ENCODE results near the gene C5AR1. TPM values are rescaled to one million over a fixed set of nuclear protein-coding genes. Genes with fewer than 3 reads are reported as not detected.
"Not testable (repeated sequence)": the region's sequence is repeated elsewhere in the genome, so short reads cannot be mapped to it uniquely, and the experiment has no call there.

Gene C5AR1
- total RNA-seq, 1 donor from 2014 or later: not detected

DNA sequence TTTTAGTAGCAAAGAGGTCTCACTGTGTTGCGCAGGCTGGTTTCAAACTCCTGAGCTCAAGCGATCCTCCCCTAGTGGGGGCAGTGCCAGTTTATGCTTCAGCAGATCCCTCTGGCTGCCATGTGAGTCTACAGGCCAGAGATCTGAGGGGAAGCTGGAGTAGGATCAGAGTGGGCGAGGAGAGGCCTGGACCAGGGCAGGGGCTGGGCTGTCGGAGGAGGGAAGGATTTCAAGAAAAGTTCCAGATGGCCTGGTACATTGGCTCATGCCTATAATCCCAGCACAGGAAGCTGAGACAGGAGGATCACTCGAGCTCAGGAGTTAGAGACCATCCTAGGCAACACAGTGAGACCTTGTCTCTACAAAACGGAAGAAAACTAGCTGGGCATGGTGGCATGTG lies 49.3 kb downstream of the C5AR1 start:
- TF ChIP-seq, protein P1, sequence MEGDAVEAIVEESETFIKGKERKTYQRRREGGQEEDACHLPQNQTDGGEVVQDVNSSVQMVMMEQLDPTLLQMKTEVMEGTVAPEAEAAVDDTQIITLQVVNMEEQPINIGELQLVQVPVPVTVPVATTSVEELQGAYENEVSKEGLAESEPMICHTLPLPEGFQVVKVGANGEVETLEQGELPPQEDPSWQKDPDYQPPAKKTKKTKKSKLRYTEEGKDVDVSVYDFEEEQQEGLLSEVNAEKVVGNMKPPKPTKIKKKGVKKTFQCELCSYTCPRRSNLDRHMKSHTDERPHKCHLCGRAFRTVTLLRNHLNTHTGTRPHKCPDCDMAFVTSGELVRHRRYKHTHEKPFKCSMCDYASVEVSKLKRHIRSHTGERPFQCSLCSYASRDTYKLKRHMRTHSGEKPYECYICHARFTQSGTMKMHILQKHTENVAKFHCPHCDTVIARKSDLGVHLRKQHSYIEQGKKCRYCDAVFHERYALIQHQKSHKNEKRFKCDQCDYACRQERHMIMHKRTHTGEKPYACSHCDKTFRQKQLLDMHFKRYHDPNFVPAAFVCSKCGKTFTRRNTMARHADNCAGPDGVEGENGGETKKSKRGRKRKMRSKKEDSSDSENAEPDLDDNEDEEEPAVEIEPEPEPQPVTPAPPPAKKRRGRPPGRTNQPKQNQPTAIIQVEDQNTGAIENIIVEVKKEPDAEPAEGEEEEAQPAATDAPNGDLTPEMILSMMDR (IDR thresholded peaks at IDR 0.05; ENCODE audit: insufficient read depth, low read length, poor library complexity, severe bottlenecking): no peak
- DNase-seq (ENCODE audit: low read depth): no peak
- H3K36me3 ChIP-seq (ENCODE audit: control insufficient read depth, insufficient read depth, low read length): peaks cover 9% of the 10 kb centered on the region
- no peak overlapping the region for H3K4me3 ChIP-seq (ENCODE audit: low read depth, low read length)
- no peaks in the 10 kb centered on the region for H3K27me3 ChIP-seq (ENCODE audit: control insufficient read depth, insufficient read depth, low read length)

DNA sequence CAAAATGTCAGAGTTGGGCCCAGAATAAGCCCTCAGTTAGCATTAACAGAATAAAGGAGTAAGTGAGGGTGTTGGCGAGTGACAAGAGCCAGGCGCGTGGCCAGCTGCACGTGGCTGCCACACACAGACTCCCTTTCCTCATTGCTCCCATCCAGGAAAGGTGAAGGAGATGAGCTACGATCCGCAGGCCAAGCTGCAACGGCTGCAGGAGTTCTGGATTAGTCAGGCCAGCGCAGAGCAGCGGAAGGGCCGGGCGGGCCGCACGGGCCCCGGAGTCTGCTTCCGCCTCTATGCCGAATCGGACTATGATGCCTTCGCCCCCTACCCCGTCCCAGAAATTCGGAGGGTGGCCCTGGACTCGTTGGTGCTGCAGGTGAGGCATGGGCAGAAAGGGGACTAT lies 52.7 kb downstream of the C5AR1 start:
- Histone ChIP-seq H3K4me3 (ENCODE audit: low read depth, low read length) (no peak overlapping the region), H3K27me3 (ENCODE audit: control insufficient read depth, insufficient read depth, low read length) (no peaks in the 10 kb centered on the region), H3K36me3 (ENCODE audit: control insufficient read depth, insufficient read depth, low read length) (peaks cover 9% of the 10 kb centered on the region)
- TF ChIP-seq, protein P1 (IDR thresholded peaks at IDR 0.05; ENCODE audit: insufficient read depth, low read length, poor library complexity, severe bottlenecking): no peak
- DNase-seq (ENCODE audit: low read depth): no peak

DNA sequence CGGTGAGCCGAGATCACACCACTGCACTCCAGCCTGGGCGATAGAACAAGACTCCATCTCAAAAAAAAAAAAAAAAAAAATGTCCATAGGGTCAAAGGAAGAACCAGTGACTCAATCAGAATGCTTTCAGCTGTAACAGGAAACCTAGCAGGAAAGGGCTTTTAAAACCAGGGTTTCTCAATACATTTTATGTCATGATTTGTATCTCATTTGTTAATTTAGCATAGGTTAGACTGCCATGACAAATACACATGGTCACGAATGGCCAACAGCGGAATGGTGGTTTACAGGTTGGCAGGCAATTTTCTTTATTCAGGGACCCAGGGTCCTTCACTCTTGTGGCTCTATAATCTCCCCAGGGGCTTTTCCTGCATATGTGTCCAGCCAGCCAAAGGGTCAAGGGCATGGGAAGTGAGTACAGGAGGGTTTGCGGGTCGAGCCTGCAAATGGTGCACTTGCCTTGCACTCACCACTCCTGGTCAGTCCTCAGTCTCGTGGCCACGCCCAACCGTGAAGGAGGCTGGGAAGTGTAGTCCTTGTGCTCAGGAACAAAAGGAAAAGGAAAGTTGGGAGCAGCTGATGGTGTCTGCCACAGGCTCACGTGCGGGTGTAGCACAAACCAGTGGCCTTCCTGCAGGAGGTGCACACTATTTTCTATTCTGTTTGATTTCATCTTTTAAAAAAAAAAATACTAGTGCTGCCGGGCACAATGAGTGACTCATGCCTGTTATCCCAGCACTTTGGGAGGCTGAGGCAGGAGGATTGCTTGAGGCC lies 54.3 kb downstream of the C5AR1 start:
- Histone ChIP-seq H3K36me3 (ENCODE audit: control insufficient read depth, insufficient read depth, low read length) (peaks cover 6% of the 10 kb centered on the region), H3K27me3 (ENCODE audit: control insufficient read depth, insufficient read depth, low read length) (no peaks in the 10 kb centered on the region), H3K4me3 (ENCODE audit: low read depth, low read length) (no peak overlapping the region)
- DNase-seq (ENCODE audit: low read depth): no peak
- TF ChIP-seq, protein P1 (IDR thresholded peaks at IDR 0.05; ENCODE audit: insufficient read depth, low read length, poor library complexity, severe bottlenecking): no peak

DNA sequence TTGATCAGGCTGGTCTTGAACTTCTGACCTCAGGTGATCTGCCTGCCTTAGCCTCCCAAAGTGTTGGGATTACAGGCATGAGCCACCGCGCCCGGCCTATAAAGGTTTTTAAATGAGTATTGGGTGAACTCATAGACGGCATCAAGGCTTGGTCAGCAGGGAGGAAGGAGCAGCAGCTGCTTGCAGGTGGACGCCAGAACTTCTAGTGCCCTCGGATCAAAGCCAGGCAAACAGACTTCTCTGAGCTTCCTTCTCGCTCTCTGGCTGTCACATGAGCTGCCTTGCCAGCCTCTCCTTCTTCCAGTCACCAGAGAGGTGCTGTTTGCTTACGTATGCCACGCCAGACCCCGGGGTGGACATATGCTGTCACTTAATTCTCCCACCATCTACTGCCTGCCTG lies 55.8 kb downstream of the C5AR1 start:
- H3K27me3 ChIP-seq (ENCODE audit: control insufficient read depth, insufficient read depth, low read length); H3K4me3 ChIP-seq (ENCODE audit: low read depth, low read length); DNase-seq (ENCODE audit: low read depth); H3K36me3 ChIP-seq (ENCODE audit: control insufficient read depth, insufficient read depth, low read length): not testable (repeated sequence)

DNA sequence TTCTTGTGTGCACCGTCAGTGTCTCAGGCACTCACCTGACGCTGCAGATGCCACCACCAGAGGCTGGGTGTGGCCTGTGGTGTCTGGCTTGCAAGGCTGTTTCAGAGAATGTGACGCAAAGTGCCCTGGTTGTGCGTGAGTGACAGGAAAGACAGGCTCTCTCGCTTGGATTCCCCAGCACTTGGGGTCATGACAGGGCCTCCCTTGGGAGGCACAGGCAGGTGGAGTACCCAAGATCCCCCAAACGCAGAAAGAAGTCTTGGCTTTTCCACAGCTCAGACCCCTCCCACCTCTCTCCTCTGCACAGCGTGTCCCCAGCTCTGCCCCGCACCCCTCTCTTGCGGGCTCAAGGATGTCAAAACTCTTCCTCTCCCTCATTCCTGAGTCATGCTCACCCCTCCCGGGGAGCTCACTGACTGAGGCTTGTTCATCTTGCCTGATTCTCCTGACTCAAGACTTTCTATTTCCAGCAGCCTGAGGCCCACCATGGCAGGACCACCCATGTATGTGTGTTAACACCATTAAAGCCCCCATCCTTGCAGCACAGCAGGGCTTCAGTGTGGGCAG lies 60.5 kb downstream of the C5AR1 start:
- Histone ChIP-seq H3K27me3 (ENCODE audit: control insufficient read depth, insufficient read depth, low read length) (no peaks in the 10 kb centered on the region), H3K36me3 (ENCODE audit: control insufficient read depth, insufficient read depth, low read length) (no peaks in the 10 kb centered on the region), H3K4me3 (ENCODE audit: low read depth, low read length) (no peak overlapping the region)
- DNase-seq (ENCODE audit: low read depth): no peak
- TF ChIP-seq, protein P1 (IDR thresholded peaks at IDR 0.05; ENCODE audit: insufficient read depth, low read length, poor library complexity, severe bottlenecking): no peak

DNA sequence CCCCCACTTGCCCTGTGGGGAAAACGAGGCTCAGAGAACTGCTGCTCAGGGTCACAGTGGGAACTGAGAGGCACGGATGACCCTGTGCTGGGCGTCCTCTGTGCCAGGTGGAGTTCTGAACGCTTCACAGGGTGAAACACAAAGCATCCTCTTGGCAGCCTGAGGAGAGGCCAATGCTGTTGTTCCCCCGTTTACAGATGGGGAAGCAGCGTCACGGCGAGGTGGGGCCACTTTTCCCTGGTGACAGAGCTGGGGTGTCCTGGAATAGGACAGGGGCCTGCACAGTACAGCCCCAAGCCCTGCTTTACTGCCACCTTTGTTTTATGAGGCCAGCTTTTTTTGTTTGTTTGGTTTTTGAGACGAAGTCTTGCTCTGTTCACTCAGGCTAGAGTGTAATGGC lies 61.6 kb downstream of the C5AR1 start:
- DNase-seq (ENCODE audit: low read depth): no peak
- TF ChIP-seq, protein P1 (IDR thresholded peaks at IDR 0.05; ENCODE audit: insufficient read depth, low read length, poor library complexity, severe bottlenecking): no peak
- Histone ChIP-seq H3K4me3 (ENCODE audit: low read depth, low read length) (no peak overlapping the region), H3K36me3 (ENCODE audit: control insufficient read depth, insufficient read depth, low read length) (peaks cover 1% of the 10 kb centered on the region), H3K27me3 (ENCODE audit: control insufficient read depth, insufficient read depth, low read length) (no peaks in the 10 kb centered on the region)

Other genes starting within 250 kb of the C5AR1 start
- 23.9 and 29.2 TPM in 2 replicates for gene ZC3H4, start 196.1 kb upstream of the C5AR1 start, total RNA-seq
- gene SAE1, start 179.0 kb upstream of the C5AR1 start, total RNA-seq: 91.7 and 114 TPM in 2 replicates
- 46.8 and 64.7 TPM in 2 replicates for gene BBC3, start 78.7 kb upstream of the C5AR1 start, total RNA-seq
- gene CCDC9, start 53.3 kb upstream of the C5AR1 start, total RNA-seq: 13.8 and 16.5 TPM in 2 replicates
- 2.2 and 3.9 TPM in 2 replicates for gene INAFM1, start 35.0 kb upstream of the C5AR1 start, total RNA-seq
- gene C5AR2, start 22.3 kb downstream of the C5AR1 start, total RNA-seq: not detected in 2 replicates
- 18.1 and 27.1 TPM in 2 replicates for gene DHX34, start 39.5 kb downstream of the C5AR1 start, total RNA-seq
- gene MEIS3, start 109.7 kb downstream of the C5AR1 start, total RNA-seq: 2.3 and 8.6 TPM in 2 replicates
- gene SLC8A2, start 162.0 kb downstream of the C5AR1 start, total RNA-seq: not detected in 2 replicates
- 6.0 and 6.6 TPM in 2 replicates for gene KPTN, start 174.4 kb downstream of the C5AR1 start, total RNA-seq
- 127 and 142 TPM in 2 replicates for gene NAPA, start 205.2 kb downstream of the C5AR1 start, total RNA-seq

All from kidney epithelial cell (primary cell).